ENCODE data around the gene KANSL3. TPM values are rescaled to one million over a fixed set of nuclear protein-coding genes. Genes with fewer than 3 reads are reported as not detected.
"Not testable (repeated sequence)": the region's sequence is repeated elsewhere in the genome, so short reads cannot be mapped to it uniquely, and the experiment has no call there.

KANSL3 gene
- total RNA-seq, 2 experiments from 2014 or later, result 30.3 to 32.2 TPM

DNA sequence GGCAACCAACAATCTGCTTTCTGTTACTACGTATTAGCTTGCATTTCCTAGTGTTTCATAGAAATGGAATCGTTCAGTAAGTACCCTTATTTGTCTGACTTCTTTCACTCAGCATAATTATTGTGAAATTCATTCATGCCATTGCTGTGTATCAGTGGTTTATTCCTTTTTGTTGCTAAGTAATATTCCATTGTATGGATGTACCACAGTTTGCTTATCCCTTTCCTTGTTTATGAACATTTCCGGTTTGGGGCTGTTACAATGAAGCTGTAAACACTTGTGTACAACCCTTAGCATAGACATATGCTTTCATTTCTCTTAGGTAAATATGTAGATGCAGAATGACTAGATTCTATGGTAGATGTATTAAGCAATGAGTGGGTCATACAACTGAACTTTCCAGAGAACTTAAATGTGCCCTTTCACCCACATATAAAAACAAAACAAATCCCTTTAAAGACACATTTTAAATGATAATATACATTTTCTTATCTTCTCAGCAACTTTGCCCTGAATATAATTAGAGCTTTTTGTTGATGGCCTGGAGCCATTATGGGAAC, 26.3 kb upstream of the KANSL3 start:
- DNase-seq, result no peak
- Mint-ChIP-seq H3K9me3 (no peaks in the 10 kb centered on the region), H3K27ac (no peak overlapping the region), H3K4me1 (no peaks in the 10 kb centered on the region), H3K36me3 (no peaks in the 10 kb centered on the region), H3K27me3 (no peaks in the 10 kb centered on the region), H3K4me3 (no peak overlapping the region)

DNA sequence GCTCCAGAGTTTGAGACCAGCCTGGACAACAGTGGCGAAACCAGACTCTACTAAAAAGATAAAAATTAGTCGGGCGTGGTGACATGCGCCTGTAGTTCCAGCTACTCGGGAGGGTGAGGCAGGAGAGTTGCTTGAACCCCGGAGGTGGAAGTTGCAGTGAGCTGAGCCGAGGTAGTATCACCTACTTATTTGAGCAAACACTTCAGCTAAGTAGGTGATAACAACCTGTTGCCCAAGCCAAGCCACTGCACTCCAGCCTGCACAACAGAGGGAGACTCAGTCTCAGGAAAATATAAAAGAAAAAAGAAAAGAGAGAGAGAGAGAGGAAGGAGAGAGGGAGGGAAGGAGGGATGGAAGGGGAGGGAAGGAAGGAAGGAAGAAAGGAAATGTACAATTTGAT, 25.7 kb upstream of the KANSL3 start:
- H3K4me1 Mint-ChIP-seq, result no peaks in the 10 kb centered on the region
- no peaks in the 10 kb centered on the region for H3K27me3 Mint-ChIP-seq
- H3K4me3 Mint-ChIP-seq, result no peak overlapping the region
- H3K9me3 Mint-ChIP-seq, result no peaks in the 10 kb centered on the region
- no peak for DNase-seq
- H3K36me3 Mint-ChIP-seq, result no peaks in the 10 kb centered on the region
- H3K27ac Mint-ChIP-seq, result no peak overlapping the region

DNA sequence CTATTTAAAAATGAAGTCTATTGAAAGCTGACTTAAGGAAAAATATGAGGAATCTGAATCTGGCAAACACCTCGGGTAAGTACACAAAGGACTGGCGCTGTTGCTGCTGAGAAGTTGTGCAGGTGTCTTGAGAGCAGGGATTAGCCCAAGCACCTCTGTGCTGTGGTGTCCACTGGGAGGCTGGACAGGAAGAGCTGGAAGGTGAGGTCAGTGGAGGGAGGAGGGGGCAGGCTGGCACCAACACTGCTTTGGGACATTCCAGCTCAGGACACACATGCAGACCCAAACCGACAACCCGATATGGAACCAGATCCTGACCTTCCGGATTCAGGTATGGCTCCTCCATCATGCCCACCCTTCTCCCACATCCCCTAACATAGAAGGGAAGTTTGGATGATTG, 25.1 kb upstream of the KANSL3 start:
- DNase-seq, result no peak
- H3K27me3 Mint-ChIP-seq, result no peaks in the 10 kb centered on the region

DNA sequence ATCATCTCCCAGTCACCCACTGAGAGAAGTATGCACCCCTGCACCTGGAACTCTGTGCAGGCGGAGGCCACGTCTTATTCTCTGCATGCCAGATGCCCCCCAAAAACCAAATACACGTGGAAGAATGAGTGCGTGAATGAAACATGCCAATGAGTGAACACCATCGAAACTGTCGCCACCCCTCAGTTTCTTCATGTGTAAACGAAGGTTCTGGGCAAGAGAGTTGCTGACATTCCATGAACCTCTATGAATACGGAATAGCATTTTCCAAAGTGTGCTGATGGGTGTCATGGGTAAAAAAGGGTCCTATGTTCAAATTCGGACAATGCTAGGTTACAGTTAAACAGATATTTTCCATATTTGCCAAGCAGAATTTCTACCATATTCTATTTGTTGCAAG, 24.2 kb upstream of the KANSL3 start:
- Mint-ChIP-seq H3K36me3 (no peaks in the 10 kb centered on the region), H3K27me3 (no peaks in the 10 kb centered on the region), H3K27ac (no peak overlapping the region), H3K4me3 (no peak overlapping the region), H3K9me3 (no peaks in the 10 kb centered on the region), H3K4me1 (no peaks in the 10 kb centered on the region)
- DNase-seq, result no peak

More for the DNA sequence above, 25.1 kb upstream of the KANSL3 start:
- no peak overlapping the region for H3K4me3 Mint-ChIP-seq
- no peaks in the 10 kb centered on the region for H3K9me3 Mint-ChIP-seq
- no peaks in the 10 kb centered on the region for H3K4me1 Mint-ChIP-seq
- H3K27ac Mint-ChIP-seq, result no peak overlapping the region
- no peaks in the 10 kb centered on the region for H3K36me3 Mint-ChIP-seq

DNA sequence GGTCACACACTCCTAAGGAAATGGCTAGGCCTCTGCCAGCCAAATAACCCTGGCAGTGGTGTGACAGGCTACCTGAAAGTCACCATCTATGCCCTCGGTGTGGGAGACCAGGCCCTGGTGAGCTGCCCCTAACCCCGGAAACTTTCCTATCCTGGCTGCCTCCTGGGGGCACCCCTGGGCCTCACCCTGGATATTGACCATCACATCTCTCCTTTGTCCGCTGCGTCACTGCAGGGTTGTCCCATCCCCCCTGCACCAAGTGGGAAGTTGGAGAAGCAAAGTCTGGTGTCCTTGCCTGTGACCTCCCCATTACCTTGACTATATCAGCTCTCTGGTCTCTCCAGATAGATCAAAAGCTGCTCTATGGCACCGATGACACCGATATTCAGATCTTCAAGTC, 23.2 kb upstream of the KANSL3 start:
- Mint-ChIP-seq H3K4me3 (no peak overlapping the region), H3K27me3 (no peaks in the 10 kb centered on the region), H3K27ac (no peak overlapping the region), H3K9me3 (no peaks in the 10 kb centered on the region), H3K4me1 (no peaks in the 10 kb centered on the region), H3K36me3 (no peaks in the 10 kb centered on the region)
- DNase-seq, result no peak

DNA sequence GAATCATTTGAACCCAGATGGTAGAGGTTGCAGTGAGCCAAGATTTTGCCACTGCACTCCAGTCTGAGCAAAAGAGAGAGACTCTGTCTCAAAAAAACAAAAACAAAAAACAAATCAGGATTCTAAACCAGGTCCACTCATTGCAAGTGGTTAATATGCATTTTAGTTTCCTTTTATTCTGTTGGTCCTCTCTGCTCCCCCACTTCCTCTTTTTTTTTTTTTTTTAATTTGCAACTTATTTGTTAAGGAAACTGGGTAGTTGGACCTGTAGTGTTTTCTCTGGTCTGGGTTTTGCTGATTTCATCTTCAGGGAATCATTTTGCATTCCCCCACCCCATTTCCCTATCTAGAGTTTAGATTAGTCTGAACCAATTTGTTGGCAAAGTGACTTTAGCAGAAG, 18.4 kb upstream of the KANSL3 start:
- no peak overlapping the region for H3K27ac Mint-ChIP-seq
- no peaks in the 10 kb centered on the region for H3K36me3 Mint-ChIP-seq
- H3K9me3 Mint-ChIP-seq, result no peaks in the 10 kb centered on the region
- no peaks in the 10 kb centered on the region for H3K4me1 Mint-ChIP-seq
- no peak overlapping the region for H3K4me3 Mint-ChIP-seq
- no peak for DNase-seq
- H3K27me3 Mint-ChIP-seq, result no peaks in the 10 kb centered on the region

DNA sequence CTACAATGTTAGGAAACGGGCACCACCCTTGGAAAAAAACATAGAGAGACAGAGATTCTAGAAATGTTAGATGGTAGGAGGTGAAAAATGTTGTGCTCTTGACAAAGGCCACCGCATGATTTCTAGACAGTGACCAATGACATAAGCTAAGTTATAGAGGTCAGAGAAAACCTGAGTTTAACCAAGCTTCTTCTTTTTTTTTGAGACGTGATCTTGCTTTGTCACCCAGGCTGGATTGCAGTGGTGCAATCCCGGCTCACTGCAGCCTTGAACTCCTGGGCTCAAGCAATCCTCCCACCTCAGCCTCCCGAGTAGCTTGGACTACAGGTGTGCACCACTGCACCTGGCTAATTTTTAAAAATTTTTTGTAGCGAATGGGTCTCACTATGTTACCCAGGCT, 17.4 kb upstream of the KANSL3 start:
- no peak for DNase-seq
- Mint-ChIP-seq H3K4me1 (no peaks in the 10 kb centered on the region), H3K4me3 (no peak overlapping the region), H3K27ac (no peak overlapping the region), H3K9me3 (no peaks in the 10 kb centered on the region), H3K36me3 (no peaks in the 10 kb centered on the region), H3K27me3 (no peaks in the 10 kb centered on the region)

DNA sequence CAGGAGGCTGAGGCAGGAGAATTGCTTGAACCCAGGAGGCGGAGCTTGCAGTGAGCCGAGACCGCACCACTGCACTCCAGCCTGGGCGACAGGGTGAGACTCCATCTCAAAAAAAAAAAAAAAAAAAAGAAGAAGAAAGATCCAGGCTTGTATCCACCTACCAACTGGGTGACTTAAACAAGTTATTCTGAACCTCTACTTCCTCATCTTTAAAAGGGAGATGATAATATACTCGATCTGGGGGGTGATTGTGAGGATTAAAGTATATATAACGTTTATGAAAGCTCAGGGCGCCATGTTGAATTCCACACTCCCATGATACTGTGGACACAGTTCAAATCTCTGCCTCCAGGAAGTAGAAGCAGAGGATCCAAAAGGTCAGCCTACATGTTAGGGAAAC, 16.7 kb upstream of the KANSL3 start:
- H3K27me3 Mint-ChIP-seq, H3K4me1 Mint-ChIP-seq, H3K27ac Mint-ChIP-seq, DNase-seq, H3K9me3 Mint-ChIP-seq, H3K36me3 Mint-ChIP-seq, H3K4me3 Mint-ChIP-seq: not testable (repeated sequence)

DNA sequence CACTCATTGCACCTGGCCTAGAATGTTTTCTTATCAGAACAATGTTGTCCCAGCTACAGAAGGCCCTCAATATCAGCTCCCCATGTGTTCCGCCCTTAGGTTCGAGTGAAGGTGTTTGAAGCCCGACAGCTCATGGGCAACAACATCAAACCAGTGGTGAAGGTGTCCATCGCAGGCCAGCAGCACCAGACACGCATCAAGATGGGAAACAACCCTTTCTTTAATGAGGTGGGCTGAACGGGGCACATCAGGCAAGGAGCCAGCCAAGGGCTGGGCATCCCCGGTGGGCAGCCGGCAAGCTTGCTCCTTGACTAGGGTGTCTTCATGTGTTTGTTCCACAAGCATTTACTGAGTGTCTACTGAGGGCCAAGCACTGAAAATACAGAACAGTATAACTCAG, 13.7 kb upstream of the KANSL3 start:
- H3K4me3 Mint-ChIP-seq, result no peak overlapping the region
- H3K36me3 Mint-ChIP-seq, result no peaks in the 10 kb centered on the region
- H3K27me3 Mint-ChIP-seq, result no peaks in the 10 kb centered on the region
- no peaks in the 10 kb centered on the region for H3K4me1 Mint-ChIP-seq
- no peak overlapping the region for H3K27ac Mint-ChIP-seq
- no peaks in the 10 kb centered on the region for H3K9me3 Mint-ChIP-seq
- no peak for DNase-seq

DNA sequence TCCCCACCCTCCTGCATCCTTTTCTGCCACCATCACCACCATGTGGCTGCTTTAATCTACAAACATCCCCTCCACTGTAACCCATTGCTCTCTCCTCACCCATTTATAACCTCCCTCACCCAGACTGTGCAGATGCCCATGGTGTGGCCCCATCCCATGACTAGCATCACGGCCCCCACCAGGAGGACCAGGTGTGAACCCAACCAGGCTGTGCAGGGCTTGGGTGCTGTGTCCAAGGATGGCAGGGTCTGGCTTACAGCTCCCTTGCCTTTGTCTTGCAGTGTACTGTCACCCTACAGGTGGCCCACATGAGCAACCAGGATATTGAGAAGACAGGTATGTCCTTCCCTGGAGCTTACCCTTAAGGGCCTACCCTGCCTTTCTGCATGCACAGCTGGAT, 11.2 kb upstream of the KANSL3 start:
- DNase-seq, result no peak
- H3K4me3 Mint-ChIP-seq, result no peak overlapping the region
- no peaks in the 10 kb centered on the region for H3K36me3 Mint-ChIP-seq
- no peak overlapping the region for H3K27ac Mint-ChIP-seq
- H3K9me3 Mint-ChIP-seq, result no peaks in the 10 kb centered on the region
- no peaks in the 10 kb centered on the region for H3K27me3 Mint-ChIP-seq
- H3K4me1 Mint-ChIP-seq, result no peaks in the 10 kb centered on the region

DNA sequence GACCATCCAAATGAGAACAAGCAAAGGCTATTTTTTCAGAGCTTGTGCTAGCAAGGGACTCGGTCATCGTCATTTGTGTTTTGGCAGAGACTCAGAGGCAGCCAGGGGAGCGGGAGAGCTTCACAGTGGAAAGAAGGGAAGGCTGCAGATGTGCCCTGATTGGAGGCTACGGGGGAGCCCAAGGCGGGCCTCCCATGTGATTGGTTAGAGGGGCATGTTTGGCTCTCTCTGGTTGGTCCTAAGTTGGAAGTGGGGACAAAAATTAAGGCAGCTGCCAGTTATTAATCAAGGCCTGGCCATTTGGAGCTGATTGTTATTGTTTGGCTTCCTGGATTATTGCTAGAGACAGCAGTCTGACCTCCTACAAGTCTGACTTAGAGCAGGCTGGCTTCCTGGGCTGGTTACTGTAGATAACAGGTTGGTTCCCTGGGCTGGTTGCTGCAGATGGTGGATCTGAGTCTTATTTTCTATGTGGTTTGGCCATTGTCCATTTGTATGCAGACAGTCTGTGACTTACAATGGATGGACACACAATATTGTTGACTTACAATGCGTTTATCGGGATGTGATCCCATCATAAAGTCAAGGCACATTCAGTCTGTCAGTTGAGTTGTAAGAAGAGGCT, 10.3 kb upstream of the KANSL3 start:
- no peaks in the 10 kb centered on the region for H3K36me3 Mint-ChIP-seq
- H3K4me1 Mint-ChIP-seq, result no peaks in the 10 kb centered on the region
- no peak overlapping the region for H3K27ac Mint-ChIP-seq
- no peak overlapping the region for H3K4me3 Mint-ChIP-seq
- no peaks in the 10 kb centered on the region for H3K9me3 Mint-ChIP-seq
- H3K27me3 Mint-ChIP-seq, result no peaks in the 10 kb centered on the region
- no peak for DNase-seq

DNA sequence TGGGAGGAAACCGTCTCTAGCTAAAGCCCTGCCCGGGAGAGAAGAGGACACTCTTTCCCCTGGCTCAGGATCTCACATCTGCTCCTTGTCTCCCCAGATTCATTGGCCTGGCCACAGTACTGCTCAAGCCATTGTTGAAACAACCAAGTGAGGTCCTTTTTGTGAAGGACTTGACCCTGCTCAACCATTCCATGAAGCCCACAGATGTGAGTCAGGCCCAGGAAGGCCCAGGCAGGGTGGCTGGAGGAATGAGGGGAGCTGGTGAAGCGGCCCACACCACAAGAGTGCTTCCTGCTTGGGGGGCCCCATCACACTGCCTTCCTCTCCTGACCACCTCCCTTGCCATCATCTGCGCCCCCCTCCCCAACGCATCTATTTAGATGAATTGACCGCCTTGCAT, 9.6 kb upstream of the KANSL3 start:
- Mint-ChIP-seq H3K4me1 (no peaks in the 10 kb centered on the region), H3K9me3 (no peaks in the 10 kb centered on the region), H3K27ac (no peak overlapping the region)

DNA sequence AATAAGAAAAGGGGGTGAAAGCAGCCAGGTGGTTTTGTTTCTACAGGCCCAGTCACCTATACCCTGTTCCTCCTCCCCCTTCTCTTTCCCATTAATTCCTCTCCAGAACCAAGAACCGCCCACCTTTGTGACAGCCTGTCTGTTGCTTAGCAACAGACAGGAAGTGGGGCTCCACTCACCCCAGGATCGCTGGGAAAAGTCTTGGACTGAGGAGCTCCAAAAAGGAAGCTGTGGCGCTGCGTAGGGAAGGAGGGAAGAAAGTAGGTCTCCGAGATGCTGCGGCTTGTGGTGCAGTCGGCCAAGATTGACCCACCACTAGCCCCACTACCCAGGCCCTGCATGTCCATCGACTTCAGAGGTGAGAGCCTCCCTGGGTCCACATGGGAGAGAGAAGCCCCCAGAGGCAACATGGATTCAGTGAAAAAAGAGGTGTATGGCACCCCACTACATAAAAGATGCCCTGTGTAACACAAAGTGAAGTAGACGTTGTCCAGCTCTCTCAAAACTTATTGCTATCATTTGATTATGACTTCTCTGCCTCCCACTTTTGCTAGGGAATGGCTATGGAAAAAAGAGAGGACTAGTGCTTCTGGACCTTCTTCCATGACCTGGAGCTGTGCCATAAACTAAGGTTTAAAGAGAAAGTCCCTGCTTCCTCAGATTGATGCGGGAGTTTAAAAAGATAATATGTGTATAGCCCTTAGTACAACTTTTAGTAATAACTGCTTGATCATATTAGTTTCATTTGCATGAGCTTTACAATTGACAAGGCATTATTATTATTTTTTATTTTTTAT, 4.7 kb upstream of the KANSL3 start, which contains the start of gene FER1L5:
FER1L5 (plus strand) TSS at position 201 of the 797 bp plus-strand sequence; CDS start at position 274, 73 bp downstream.
- Mint-ChIP-seq H3K4me1 (peaks cover 8% of the 10 kb centered on the region), H3K4me3 (no peak within 1 kb of the TSS), H3K36me3 (no peaks in the 10 kb centered on the region), H3K27me3 (peaks cover 4% of the 10 kb centered on the region), H3K27ac (no peak within 1 kb of the TSS), H3K9me3 (no peaks in the 10 kb centered on the region)
- no peak for DNase-seq

More for the DNA sequence above, 9.6 kb upstream of the KANSL3 start:
- Mint-ChIP-seq H3K4me3 (no peak overlapping the region), H3K36me3 (no peaks in the 10 kb centered on the region), H3K27me3 (no peaks in the 10 kb centered on the region)
- no peak for DNase-seq

DNA sequence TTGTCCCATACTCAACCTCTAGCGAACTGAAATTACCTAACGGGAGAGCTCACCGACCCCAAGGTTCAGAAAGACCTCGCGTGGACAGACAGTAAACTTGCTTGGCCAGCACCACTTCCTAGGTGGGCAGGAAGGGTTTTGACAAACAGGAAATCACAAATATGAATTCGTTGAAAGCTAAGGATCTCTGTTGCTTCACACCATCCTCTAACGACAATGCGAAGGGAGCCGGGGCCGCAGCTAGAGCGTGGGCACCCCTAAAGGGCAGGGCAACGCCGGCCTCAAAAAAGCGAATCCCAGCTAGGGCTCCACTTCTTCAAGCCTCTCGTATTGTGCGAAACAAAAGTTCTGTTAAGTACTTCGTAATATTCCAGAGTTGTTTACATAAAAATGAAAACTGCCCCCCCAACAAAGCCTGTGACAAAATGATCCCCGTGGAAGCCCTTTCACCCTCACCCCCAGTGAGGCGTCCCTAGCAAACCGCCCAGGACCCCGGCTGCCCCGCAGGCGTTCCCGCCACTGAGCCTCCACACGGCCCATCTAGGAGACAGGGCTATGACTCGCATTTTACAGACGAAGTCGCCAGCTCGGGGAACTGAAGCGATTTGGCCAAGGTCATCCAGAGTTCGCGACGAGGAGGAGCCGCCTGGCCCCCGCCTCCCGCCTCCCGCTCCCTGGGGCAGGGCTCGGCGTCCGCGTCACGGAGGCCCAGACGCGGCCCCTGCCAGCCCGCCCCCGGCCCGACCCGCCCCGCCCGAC, 548 bp downstream of the KANSL3 start:
- H3K27me3 Mint-ChIP-seq, result peaks cover 4% of the 10 kb centered on the region
- H3K4me3 Mint-ChIP-seq, result peak overlapping the region; percentile 94
- no peaks in the 10 kb centered on the region for H3K9me3 Mint-ChIP-seq
- H3K4me1 Mint-ChIP-seq, result peaks cover 37% of the 10 kb centered on the region
- peaks cover 29% of the 10 kb centered on the region for H3K36me3 Mint-ChIP-seq
- DNase-seq, result peak; percentile 86
- H3K27ac Mint-ChIP-seq, result peak overlapping the region; percentile 95

DNA sequence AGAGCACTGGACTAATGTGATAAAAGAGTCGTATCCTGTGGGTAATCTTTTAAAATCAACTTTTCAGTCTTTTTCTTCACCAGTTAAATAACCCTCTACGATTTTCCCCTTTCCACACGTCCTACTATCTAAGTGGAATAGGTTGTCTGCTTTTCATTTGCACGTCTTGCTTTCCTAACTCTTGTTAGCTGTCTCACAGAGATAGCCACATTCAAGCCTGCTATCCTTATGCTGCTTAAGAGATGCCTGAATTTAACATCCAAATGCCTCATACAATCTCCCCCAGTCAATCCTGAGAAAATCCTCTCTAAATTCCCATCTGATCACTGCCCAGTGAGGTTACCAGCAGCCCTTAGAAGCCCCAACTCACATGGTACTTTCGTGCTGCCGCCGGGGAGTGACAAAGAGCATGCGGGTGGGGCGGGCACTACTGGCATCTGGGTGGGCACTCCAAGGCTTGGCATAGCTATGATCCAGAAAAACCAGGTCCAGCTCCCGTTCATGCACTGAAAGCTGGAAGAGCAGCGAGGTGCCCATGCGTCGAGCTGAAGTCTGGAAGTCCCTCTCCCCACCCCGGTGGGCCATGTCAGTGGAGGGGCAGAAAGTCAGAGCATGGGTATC, 1.5 kb downstream of the KANSL3 start:
- peak; percentile 2 for DNase-seq
- Mint-ChIP-seq H3K9me3 (no peaks in the 10 kb centered on the region), H3K36me3 (peaks cover 29% of the 10 kb centered on the region), H3K4me1 (peaks cover 37% of the 10 kb centered on the region), H3K27ac (peak overlapping the region; percentile 95), H3K27me3 (peaks cover 4% of the 10 kb centered on the region), H3K4me3 (peak overlapping the region; percentile 94)
